ENCODE data around the gene NCKAP1.

GRCh38 chr2:182921234-182921633 lies 117.0 kb downstream of the NCKAP1 start:
- TF ChIP-seq POLR2A (IDR thresholded peaks at IDR 0.05) (no peak), CTCF (IDR thresholded peaks at IDR 0.05) (no peak)
